ENCODE data around the gene HDGFL3.

Gene HDGFL3

GRCh38 chr15:83132861-83133523, 74.6 kb downstream of the HDGFL3 start:
- no peaks in the 10 kb centered on the region for H3K9me3 ChIP-seq (ENCODE audit: control insufficient read depth, insufficient read depth, low read length)
- peaks cover 6% of the 10 kb centered on the region for H3K36me3 ChIP-seq (ENCODE audit: insufficient read depth, low read length)
- no peaks in the 10 kb centered on the region for H3K4me1 ChIP-seq (ENCODE audit: insufficient read depth, low read length)
- H3K9ac ChIP-seq (ENCODE audit: low read depth, low read length) = no peak overlapping the region

GRCh38 chr15:83129791-83130190, 77.8 kb downstream of the HDGFL3 start:
- peaks cover 5% of the 10 kb centered on the region for H3K36me3 ChIP-seq (ENCODE audit: insufficient read depth, low read length)
- H3K4me1 ChIP-seq (ENCODE audit: insufficient read depth, low read length) = no peaks in the 10 kb centered on the region
- H3K9me3 ChIP-seq (ENCODE audit: control insufficient read depth, insufficient read depth, low read length) = no peaks in the 10 kb centered on the region
- H3K9ac ChIP-seq (ENCODE audit: low read depth, low read length) = no peak overlapping the region

DNA sequence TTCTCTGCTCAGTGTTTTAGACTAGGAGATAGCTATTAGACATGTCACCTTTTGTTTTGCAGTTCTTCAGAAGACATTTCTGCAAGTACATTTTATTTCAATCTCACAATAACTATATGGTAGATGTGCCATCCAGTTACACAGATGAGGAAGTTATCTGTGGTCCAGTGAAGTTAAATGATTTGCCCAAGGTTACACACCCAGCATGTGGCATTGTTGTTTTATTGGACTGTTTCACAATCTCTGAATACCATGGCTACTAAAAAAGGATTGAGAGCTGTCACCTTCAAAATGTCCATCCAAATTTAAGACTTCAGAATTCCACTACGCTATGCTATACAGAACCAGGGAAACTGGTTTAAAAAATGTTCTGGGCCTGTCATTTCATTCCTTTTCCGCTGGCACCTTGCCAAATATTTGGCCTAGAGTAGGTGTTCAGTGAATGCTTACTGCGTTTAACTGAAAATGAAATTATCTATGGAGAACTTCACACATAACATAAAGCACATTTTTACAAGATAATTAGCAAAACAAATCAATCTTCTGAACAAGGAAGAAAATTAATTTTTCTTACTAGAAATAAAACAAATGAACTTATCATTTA, 80.0 kb downstream of the HDGFL3 start:
- no peak overlapping the region for H3K9ac ChIP-seq (ENCODE audit: low read depth, low read length)
- no peaks in the 10 kb centered on the region for H3K9me3 ChIP-seq (ENCODE audit: control insufficient read depth, insufficient read depth, low read length)
- H3K36me3 ChIP-seq (ENCODE audit: insufficient read depth, low read length) = no peaks in the 10 kb centered on the region; the same call in 1 of the 2 replicates
- no peaks in the 10 kb centered on the region for H3K4me1 ChIP-seq (ENCODE audit: insufficient read depth, low read length)

GRCh38 chr15:83123529-83123928, 84.1 kb downstream of the HDGFL3 start:
- no peak overlapping the region for H3K9ac ChIP-seq (ENCODE audit: low read depth, low read length)
- H3K9me3 ChIP-seq (ENCODE audit: control insufficient read depth, insufficient read depth, low read length) = no peaks in the 10 kb centered on the region
- H3K36me3 ChIP-seq (ENCODE audit: insufficient read depth, low read length) = no peaks in the 10 kb centered on the region
- H3K4me1 ChIP-seq (ENCODE audit: insufficient read depth, low read length) = no peaks in the 10 kb centered on the region

GRCh38 chr15:83119968-83120581, 87.5 kb downstream of the HDGFL3 start:
- Histone ChIP-seq H3K4me1 (ENCODE audit: insufficient read depth, low read length) (no peaks in the 10 kb centered on the region), H3K9ac (ENCODE audit: low read depth, low read length) (no peak overlapping the region), H3K36me3 (ENCODE audit: insufficient read depth, low read length) (no peaks in the 10 kb centered on the region), H3K9me3 (ENCODE audit: control insufficient read depth, insufficient read depth, low read length) (no peaks in the 10 kb centered on the region)

- no peaks in the 10 kb centered on the region for H3K4me1 ChIP-seq (ENCODE audit: insufficient read depth, low read length)
- no peak overlapping the region for H3K9ac ChIP-seq (ENCODE audit: low read depth, low read length)
- H3K9me3 ChIP-seq (ENCODE audit: control insufficient read depth, insufficient read depth, low read length) = no peaks in the 10 kb centered on the region
- 0 out of 2 replicates have a peak, but pooled peaks cover 4% of the 10 kb centered on the region for H3K36me3 ChIP-seq (ENCODE audit: insufficient read depth, low read length)
Observed at GRCh38 chr15:83118968-83119367, 88.7 kb downstream of the HDGFL3 start.

- H3K4me1 ChIP-seq (ENCODE audit: insufficient read depth, low read length) = no peaks in the 10 kb centered on the region
- no peak overlapping the region for H3K9ac ChIP-seq (ENCODE audit: low read depth, low read length)
- no peaks in the 10 kb centered on the region for H3K9me3 ChIP-seq (ENCODE audit: control insufficient read depth, insufficient read depth, low read length)
- 0 out of 2 replicates have a peak, but pooled peaks cover 4% of the 10 kb centered on the region for H3K36me3 ChIP-seq (ENCODE audit: insufficient read depth, low read length)
Observed at GRCh38 chr15:83118291-83118827, 89.3 kb downstream of the HDGFL3 start.

DNA sequence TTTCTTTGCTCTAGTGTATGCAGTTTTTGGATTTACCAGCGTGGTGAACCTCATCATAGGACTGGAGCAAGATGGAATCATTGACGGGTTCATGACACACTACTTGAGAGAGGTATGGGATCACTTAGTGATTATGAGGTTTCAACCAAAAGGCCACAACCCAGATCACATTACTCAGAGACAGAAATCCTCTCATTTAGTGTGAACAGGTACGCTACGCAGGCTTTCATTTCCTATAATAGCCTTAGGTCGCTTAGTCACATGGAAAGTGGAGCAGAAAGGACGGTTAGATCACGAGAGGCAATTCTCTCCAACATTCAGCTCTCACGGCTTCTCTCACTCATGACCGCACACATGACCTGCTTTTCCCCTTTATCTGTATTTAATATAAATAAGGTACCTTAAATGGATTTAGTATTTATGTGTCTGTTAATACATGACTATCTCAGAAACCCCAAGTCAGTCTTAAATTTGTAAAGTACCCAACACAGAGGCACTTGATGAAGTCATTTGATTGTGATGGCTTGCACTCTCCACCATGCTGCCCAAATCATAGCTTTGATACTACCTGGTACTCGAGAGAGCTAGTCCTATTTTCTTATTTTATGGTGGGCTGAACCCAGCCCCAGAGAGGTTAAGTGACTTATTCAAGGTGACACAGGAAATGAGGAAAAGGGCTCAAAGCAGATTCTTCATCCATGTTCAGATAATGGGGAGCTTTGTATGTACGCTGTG, 91.6 kb downstream of the HDGFL3 start:
- 0 out of 2 replicates have a peak, but pooled peaks cover 4% of the 10 kb centered on the region for H3K36me3 ChIP-seq (ENCODE audit: insufficient read depth, low read length)
- no peak overlapping the region for H3K9ac ChIP-seq (ENCODE audit: low read depth, low read length)
- H3K9me3 ChIP-seq (ENCODE audit: control insufficient read depth, insufficient read depth, low read length) = no peaks in the 10 kb centered on the region
- no peaks in the 10 kb centered on the region for H3K4me1 ChIP-seq (ENCODE audit: insufficient read depth, low read length)

GRCh38 chr15:83115410-83115809, 92.2 kb downstream of the HDGFL3 start:
- H3K4me1 ChIP-seq (ENCODE audit: insufficient read depth, low read length) = no peaks in the 10 kb centered on the region
- H3K36me3 ChIP-seq (ENCODE audit: insufficient read depth, low read length) = 0 out of 2 replicates have a peak, but pooled peaks cover 4% of the 10 kb centered on the region
- H3K9ac ChIP-seq (ENCODE audit: low read depth, low read length) = no peak overlapping the region
- H3K9me3 ChIP-seq (ENCODE audit: control insufficient read depth, insufficient read depth, low read length) = no peaks in the 10 kb centered on the region

GRCh38 chr15:83114856-83115255, 92.8 kb downstream of the HDGFL3 start:
- Histone ChIP-seq H3K36me3 (ENCODE audit: insufficient read depth, low read length) (0 out of 2 replicates have a peak, but pooled peaks cover 4% of the 10 kb centered on the region), H3K4me1 (ENCODE audit: insufficient read depth, low read length) (no peaks in the 10 kb centered on the region), H3K9ac (ENCODE audit: low read depth, low read length) (no peak overlapping the region), H3K9me3 (ENCODE audit: control insufficient read depth, insufficient read depth, low read length) (no peaks in the 10 kb centered on the region)

DNA sequence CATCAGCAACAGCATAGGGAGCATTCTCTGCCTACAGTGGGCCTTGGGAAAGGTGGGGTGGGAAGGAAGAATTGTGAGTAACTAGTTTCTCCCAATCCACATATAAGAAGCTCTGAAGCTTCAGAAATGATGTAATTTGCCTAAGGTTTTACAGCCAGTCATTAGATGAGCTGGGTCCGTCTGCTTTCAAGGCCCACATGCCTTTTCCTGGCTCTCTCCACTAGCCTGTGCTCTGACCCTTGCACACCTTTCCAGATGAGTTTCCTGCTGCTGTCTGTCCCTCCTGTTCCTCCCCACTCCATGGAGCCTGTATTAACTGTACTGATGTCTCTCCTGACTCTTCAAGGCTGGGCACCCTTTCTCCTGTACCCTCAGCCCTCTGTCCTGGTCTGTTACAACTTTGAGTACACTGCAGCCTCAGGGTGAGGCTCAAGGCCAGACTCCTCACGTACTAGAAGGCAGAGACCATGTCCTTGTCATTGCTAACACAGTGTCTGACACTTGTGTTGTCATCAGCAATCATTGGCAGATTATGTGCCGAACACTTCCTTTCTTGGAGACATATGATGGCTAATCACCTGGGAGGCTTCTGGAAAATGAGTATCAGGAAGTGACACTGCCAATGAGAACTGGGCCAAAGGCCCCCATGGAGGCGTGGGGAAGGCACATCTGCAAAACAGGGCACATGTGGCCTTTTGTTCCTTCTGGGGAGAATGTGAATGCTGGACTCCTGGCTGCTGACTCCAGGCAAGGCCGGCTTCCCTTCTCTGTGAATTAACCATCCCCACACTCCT, 93.5 kb downstream of the HDGFL3 start:
- Histone ChIP-seq H3K9me3 (ENCODE audit: control insufficient read depth, insufficient read depth, low read length) (no peaks in the 10 kb centered on the region), H3K9ac (ENCODE audit: low read depth, low read length) (no peak overlapping the region), H3K36me3 (ENCODE audit: insufficient read depth, low read length) (0 out of 2 replicates have a peak, but pooled peaks cover 4% of the 10 kb centered on the region), H3K4me1 (ENCODE audit: insufficient read depth, low read length) (no peaks in the 10 kb centered on the region)

DNA sequence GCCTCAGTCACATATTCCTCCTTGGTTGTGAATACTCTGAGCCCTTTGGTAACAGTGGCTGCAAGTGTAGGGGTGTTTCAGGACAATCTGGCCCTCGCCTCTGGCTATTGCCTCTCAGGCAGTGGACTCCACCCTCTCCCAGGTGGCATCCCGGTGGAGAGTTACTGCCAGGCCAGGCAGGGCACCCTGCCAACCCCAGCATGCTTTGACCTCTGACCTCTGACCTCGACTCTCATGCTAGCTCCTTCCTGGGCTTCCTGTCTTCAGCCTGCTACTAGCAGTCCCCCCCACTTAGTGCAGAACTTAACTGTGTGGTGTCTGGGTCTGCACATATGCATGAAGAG, 94.7 kb downstream of the HDGFL3 start:
- Histone ChIP-seq H3K9me3 (ENCODE audit: control insufficient read depth, insufficient read depth, low read length) (no peaks in the 10 kb centered on the region), H3K36me3 (ENCODE audit: insufficient read depth, low read length) (0 out of 2 replicates have a peak, but pooled peaks cover 4% of the 10 kb centered on the region), H3K9ac (ENCODE audit: low read depth, low read length) (no peak overlapping the region), H3K4me1 (ENCODE audit: insufficient read depth, low read length) (no peaks in the 10 kb centered on the region)

DNA sequence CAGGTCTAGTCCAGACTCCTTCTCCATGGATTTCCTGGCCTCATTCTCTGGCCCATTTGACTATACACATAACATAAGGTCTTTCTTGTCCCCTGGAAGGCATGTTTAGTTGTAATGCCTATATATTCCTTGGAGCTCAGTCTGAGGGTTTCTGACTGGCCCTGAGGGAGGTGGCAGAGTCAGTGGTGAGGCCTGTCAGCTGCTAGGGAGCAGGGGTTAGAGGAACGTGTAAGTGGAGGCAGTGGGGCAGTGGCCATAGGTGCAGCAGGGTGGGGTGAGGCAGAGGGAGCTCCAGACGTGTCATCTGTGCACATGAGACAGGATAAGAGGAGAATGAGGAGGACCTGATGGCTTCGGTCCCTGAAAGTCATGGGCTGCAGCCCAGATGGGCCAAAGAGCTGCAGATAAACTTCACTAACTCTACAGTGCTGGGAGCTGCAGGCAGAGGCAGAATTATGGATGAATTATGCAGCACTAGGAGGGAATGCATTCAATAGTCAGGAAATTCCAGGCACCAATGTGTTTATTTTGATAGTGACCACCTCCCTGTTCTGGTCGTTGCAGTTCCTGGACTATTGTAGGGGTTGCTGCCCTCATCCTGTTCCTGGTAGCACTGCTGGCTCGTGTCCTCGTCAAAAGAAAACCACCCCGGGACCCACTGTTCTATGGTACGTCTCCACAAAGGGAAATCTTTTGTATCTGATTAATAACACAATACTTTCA, 95.2 kb downstream of the HDGFL3 start:
- Histone ChIP-seq H3K9me3 (ENCODE audit: control insufficient read depth, insufficient read depth, low read length) (no peaks in the 10 kb centered on the region), H3K9ac (ENCODE audit: low read depth, low read length) (no peak overlapping the region), H3K36me3 (ENCODE audit: insufficient read depth, low read length) (0 out of 2 replicates have a peak, but pooled peaks cover 4% of the 10 kb centered on the region), H3K4me1 (ENCODE audit: insufficient read depth, low read length) (no peaks in the 10 kb centered on the region)
